ENCODE results near the gene PRSS27.

The PRSS27 gene

DNA sequence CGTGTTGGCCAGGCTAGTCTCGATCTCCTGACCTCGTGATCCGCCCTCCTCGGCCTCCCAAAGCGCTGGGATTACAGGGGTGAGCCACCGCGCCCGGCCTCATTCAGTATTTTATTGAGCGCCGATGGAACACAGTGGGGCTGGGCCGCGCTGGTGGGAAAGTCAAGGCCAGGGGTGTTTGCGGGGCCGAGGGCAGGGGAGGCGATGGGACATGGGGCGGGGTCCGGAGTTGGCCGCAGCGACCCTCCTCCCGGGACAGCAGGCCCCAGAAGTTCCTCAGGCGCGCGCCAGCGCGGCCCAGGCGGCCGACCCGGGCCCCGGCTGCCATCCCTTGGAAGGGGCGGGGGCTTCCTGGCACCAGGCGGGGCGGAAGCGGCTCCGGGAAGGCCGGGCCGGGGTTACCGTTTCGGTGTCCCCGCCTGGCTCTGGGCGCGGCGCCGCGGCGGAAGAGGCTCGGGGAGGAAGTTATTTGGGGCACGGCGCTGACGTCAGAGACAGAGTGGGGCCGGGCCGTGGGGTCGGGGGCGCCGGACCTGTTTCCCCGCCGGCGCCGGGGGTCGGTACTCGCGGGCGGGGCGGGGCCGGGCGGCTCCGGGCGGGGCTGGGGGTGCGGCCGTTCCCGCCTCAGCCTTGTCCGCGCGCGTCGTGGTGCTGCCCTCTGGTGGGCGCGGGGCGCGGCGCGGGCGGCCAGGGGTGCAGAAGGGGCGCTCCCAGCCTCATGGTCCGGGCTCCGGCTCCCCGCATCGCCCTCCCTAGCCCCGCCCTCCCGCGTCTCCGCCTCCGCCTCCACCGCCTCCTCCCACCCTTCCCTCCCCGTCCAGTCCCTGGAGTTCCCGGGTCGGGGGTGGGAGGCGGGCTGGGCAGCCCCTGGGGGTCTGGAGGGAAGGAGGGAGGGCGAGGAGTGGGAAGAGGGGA, 952 bp upstream of the PRSS27 start (continued):
- TF ChIP-seq, protein P1, sequence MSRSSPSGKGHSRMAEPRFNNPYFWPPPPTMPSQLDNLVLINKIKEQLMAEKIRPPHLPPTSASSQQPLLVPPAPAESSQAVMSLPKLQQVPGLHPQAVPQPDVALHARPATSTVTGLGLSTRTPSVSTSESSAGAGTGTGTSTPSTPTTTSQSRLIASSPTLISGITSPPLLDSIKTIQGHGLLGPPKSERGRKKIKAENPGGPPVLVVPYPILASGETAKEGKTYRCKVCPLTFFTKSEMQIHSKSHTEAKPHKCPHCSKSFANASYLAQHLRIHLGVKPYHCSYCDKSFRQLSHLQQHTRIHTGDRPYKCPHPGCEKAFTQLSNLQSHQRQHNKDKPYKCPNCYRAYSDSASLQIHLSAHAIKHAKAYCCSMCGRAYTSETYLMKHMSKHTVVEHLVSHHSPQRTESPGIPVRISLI (tag by site-specific recombination; IDR thresholded peaks at IDR 0.05): no peak
- peak; percentile 38; the same call in 1 of the 2 replicates for TF ChIP-seq ZNF24 (tag by site-specific recombination; IDR thresholded peaks at IDR 0.05)
- no peak for TF ChIP-seq HOXD13 (CRISPR knock-in tag; IDR thresholded peaks at IDR 0.05; ENCODE audit: borderline replicate concordance)
- TF ChIP-seq ZNF529 (tag by site-specific recombination; IDR thresholded peaks at IDR 0.05; ENCODE audit: insufficient replicate concordance): no peak
- TF ChIP-seq, protein P2, sequence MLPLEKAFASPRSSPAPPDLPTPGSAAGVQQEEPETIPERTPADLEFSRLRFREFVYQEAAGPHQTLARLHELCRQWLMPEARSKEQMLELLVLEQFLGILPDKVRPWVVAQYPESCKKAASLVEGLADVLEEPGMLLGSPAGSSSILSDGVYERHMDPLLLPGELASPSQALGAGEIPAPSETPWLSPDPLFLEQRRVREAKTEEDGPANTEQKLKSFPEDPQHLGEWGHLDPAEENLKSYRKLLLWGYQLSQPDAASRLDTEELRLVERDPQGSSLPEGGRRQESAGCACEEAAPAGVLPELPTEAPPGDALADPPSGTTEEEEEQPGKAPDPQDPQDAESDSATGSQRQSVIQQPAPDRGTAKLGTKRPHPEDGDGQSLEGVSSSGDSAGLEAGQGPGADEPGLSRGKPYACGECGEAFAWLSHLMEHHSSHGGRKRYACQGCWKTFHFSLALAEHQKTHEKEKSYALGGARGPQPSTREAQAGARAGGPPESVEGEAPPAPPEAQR (tag by site-specific recombination; IDR thresholded peaks at IDR 0.05): no peak
- TF ChIP-seq, protein P3, sequence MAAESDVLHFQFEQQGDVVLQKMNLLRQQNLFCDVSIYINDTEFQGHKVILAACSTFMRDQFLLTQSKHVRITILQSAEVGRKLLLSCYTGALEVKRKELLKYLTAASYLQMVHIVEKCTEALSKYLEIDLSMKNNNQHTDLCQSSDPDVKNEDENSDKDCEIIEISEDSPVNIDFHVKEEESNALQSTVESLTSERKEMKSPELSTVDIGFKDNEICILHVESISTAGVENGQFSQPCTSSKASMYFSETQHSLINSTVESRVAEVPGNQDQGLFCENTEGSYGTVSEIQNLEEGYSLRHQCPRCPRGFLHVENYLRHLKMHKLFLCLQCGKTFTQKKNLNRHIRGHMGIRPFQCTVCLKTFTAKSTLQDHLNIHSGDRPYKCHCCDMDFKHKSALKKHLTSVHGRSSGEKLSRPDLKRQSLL (tag by site-specific recombination; IDR thresholded peaks at IDR 0.05): peak; percentile 81
- no peak for TF ChIP-seq TRIM28 (IDR thresholded peaks at IDR 0.05; ENCODE audit: borderline replicate concordance, low read length)
- TF ChIP-seq ZNF221 (tag by site-specific recombination; IDR thresholded peaks at IDR 0.05; ENCODE audit: borderline replicate concordance): no peak
- no peak for TF ChIP-seq REPIN1 (tag by site-specific recombination; IDR thresholded peaks at IDR 0.05; ENCODE audit: low read depth)
- TF ChIP-seq ZNF571 (tag by site-specific recombination; IDR thresholded peaks at IDR 0.05): no peak
- TF ChIP-seq ZNF747 (tag by site-specific recombination; IDR thresholded peaks at IDR 0.05): no peak
- TF ChIP-seq ZEB2 (tag by site-specific recombination; IDR thresholded peaks at IDR 0.05): peak; percentile 36; the same call in 1 of the 2 replicates
- TF ChIP-seq ZFP69B (tag by site-specific recombination; IDR thresholded peaks at IDR 0.05): peak; percentile 81
- TF ChIP-seq, protein P4, sequence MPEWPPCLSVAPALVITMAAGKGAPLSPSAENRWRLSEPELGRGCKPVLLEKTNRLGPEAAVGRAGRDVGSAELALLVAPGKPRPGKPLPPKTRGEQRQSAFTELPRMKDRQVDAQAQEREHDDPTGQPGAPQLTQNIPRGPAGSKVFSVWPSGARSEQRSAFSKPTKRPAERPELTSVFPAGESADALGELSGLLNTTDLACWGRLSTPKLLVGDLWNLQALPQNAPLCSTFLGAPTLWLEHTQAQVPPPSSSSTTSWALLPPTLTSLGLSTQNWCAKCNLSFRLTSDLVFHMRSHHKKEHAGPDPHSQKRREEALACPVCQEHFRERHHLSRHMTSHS (tag by site-specific recombination; IDR thresholded peaks at IDR 0.05): no peak
- TF ChIP-seq, protein P5, sequence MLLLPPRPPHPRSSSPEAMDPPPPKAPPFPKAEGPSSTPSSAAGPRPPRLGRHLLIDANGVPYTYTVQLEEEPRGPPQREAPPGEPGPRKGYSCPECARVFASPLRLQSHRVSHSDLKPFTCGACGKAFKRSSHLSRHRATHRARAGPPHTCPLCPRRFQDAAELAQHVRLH (tag by site-specific recombination; IDR thresholded peaks at IDR 0.05): 0 out of 2 replicates have a peak, but pooled peaks have one; percentile 22

DNA sequence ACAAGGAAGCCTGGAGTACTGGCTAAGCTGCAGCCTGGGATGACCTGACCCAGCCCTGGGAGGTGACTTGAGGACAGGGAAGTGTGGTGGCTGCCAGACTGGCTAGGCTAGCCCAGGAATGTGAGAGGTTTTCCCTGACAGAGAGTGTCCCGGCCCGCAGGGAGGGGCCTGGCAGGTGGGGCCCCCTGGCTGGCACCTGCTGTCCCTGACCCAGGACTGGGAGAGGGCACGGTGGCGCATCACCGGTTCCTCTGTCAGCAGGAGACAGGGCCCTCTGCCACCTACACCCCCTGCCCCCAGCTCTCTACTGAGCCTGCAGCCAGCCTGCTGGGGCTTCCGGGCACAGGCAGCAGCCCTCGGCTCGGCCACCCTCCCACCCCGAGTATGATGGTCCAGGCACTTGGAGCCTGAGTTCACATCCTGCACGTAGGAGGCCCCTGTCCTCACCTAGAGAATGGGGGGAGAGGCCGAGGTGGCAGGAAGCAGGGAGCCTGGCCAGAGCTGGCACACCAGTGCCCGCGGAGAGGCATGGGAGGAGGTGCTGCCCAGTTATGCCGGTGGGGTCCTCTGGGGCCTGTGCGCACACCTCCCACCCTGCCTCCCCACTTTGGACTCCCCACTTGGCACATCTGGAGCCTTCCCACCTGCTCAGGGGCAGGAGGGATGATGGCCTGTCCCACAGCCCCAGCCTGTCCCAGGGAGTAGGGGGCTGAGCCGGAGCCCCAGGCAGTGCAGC, 528 bp downstream of the PRSS27 start:
- no peaks in the 10 kb centered on the region for H3K36me3 ChIP-seq (ENCODE audit: control insufficient read depth in 2 of 2, insufficient read depth in 1 of 2, low read length in 2 of 2)
- ChIA-PET POLR2A (interaction anchor here (1.1 kb wide), 1 partner anchor 37 kb away, joined by 4 read pairs; the partner anchor contains the start of gene KCTD5), CTCF (interaction anchor here (0.5 to 1.0 kb wide), 3 partner anchors 35 to 148 kb away, joined by 3 to 4 read pairs (median 3); no protein-coding TSS in a partner anchor)
- TF ChIP-seq ZIC2 (tag by site-specific recombination; IDR thresholded peaks at IDR 0.05): peak; percentile 27; the same call in 1 of the 2 replicates
- TF ChIP-seq, protein P6, sequence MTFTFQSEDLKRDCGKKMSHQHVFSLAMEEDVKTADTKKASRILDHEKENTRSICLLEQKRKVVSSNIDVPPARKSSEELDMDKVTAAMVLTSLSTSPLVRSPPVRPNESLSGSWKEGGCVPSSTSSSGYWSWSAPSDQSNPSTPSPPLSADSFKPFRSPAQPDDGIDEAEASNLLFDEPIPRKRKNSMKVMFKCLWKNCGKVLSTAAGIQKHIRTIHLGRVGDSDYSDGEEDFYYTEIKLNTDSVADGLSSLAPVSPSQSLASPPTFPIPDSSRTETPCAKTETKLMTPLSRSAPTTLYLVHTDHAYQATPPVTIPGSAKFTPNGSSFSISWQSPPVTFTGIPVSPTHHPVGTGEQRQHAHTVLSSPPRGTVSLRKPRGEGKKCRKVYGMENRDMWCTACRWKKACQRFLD (tag by site-specific recombination; IDR thresholded peaks at IDR 0.05): no peak
- no peaks in the 10 kb centered on the region for H3K9me3 ChIP-seq (ENCODE audit: control insufficient read depth, insufficient read depth, low read depth, low read length)
- H3K27ac ChIP-seq (ENCODE audit: extremely low read depth, low read depth, low read length): peak overlapping the region; percentile 36; the same call in 1 of the 2 replicates
- H3K4me1 ChIP-seq (ENCODE audit: control insufficient read depth, insufficient read depth, low read length): no peaks in the 10 kb centered on the region
- H3K4me3 ChIP-seq (ENCODE audit: low read depth, low read length): no peak overlapping the region
